H1 (cell line): ENCODE data around the gene TBC1D9B. TPM values are rescaled to one million over a fixed set of nuclear protein-coding genes. Genes with fewer than 3 reads are reported as not detected.

Experiments used
- CTCF ChIA-PET: fragments of 300-600 bp; sonication (Branson Sonifier 250); formaldehyde crosslinking; loops from one replicate; lab custom pipeline; 2021; ENCODE audit not compliant: partially characterized antibody; lab: Charles Lee
- POLR2A ChIA-PET: fragments of 300-600 bp; sonication (Branson Sonifier 250); formaldehyde crosslinking; loops from one replicate; lab custom pipeline; 2021; ENCODE audit warnings: inconsistent platforms; ENCODE audit not compliant: partially characterized antibody; lab: Charles Lee
- DNase-seq, 2 experiments: peaks; one replicate each; pipeline versions ENCODE4 v3.0.0 to v3.0.0-alpha.2; 2010 to 2022; ENCODE audit warnings: low spot score in 2 of 2, low read depth in 1 of 2, mixed read lengths in 1 of 2
- FAIRE-seq: peaks from 2 replicates; lab custom pipeline; 2011; peaks lifted over from hg19 to GRCh38; lab: Jason Lieb, UNC
- H2AFZ ChIP-seq: 2 replicates; pipeline ENCODE4 v1.8.1; 2012; ENCODE audit warnings: low read length, inconsistent platforms
- H2AK5ac ChIP-seq: 2 replicates; pipeline ENCODE4 v1.6.1; 2013; ENCODE audit warnings: low read depth, low read length
- H2BK120ac ChIP-seq: replicated peaks from 2 replicates; pipeline ENCODE3; 2013; ENCODE audit warnings: low read depth, low read length, inconsistent platforms
- H2BK12ac ChIP-seq: 2 replicates; pipeline ENCODE4 v1.6.1; 2013; ENCODE audit warnings: low read depth, low read length
- H2BK15ac ChIP-seq: 2 replicates; pipeline ENCODE4 v1.6.1; 2013; ENCODE audit warnings: low read length
- H2BK20ac ChIP-seq: 2 replicates; pipeline ENCODE4 v1.6.1; 2013; ENCODE audit warnings: low read length
- H2BK5ac ChIP-seq: 2 replicates; pipeline ENCODE4 v1.6.1; 2013; ENCODE audit warnings: low read depth, low read length
- H3K14ac ChIP-seq: 2 replicates; pipeline ENCODE4 v1.6.1; 2013; ENCODE audit warnings: inconsistent platforms; ENCODE audit not compliant: insufficient read length
- H3K18ac ChIP-seq: 2 replicates; pipeline ENCODE4 v1.6.1; 2013; ENCODE audit warnings: low read length; ENCODE audit errors: extremely low read depth
- H3K23ac ChIP-seq: 2 replicates; pipeline ENCODE4 v1.6.1; 2013; ENCODE audit warnings: inconsistent platforms; ENCODE audit not compliant: insufficient read length
- H3K23me2 ChIP-seq: 2 replicates; pipeline ENCODE4 v1.6.1; 2013; ENCODE audit warnings: low read depth, low read length
- H3K27ac ChIP-seq: 2 replicates; pipeline ENCODE4 v1.6.1; 2011; ENCODE audit warnings: low read depth, low read length, inconsistent platforms
- H3K27me3 ChIP-seq, 4 experiments: replicated peaks in 1 of 4; 1 replicate in 1 of 4; 2 replicates in 3 of 4; pipeline versions ENCODE4 v1.6.1 to v1.8.1; 2011 to 2013; ENCODE audit warnings: low read length in 3 of 4, mild to moderate bottlenecking in 3 of 4, inconsistent platforms in 2 of 4, mixed read lengths in 2 of 4, moderate library complexity in 1 of 4; ENCODE audit not compliant: control insufficient read depth in 3 of 4, insufficient read depth in 3 of 4; ENCODE audit errors: extremely low read depth in 1 of 4
- H3K36me3 ChIP-seq, 4 experiments: 2 replicates each; pipeline versions ENCODE4 v1.6.1 to v1.8.1; 2011 to 2013; ENCODE audit warnings: mild to moderate bottlenecking in 4 of 4, low read length in 3 of 4, moderate library complexity in 2 of 4, control low read depth in 1 of 4, inconsistent platforms in 1 of 4; ENCODE audit not compliant: insufficient read depth in 4 of 4, control insufficient read depth in 2 of 4
- H3K4ac ChIP-seq: replicated peaks from 2 replicates; pipeline ENCODE3; 2013; ENCODE audit warnings: low read length, low read depth, mixed read lengths, inconsistent platforms; ENCODE audit not compliant: insufficient read length
- H3K4me1 ChIP-seq, 4 experiments: replicated peaks in 1 of 4; 1 replicate in 1 of 4; 2 replicates in 3 of 4; pipeline versions ENCODE4 v1.6.1 to v1.8.1; 2011 to 2013; ENCODE audit warnings: low read length in 3 of 4, inconsistent platforms in 2 of 4, mixed read lengths in 1 of 4; ENCODE audit not compliant: insufficient read depth in 4 of 4, control insufficient read depth in 3 of 4
- H3K4me2 ChIP-seq, 2 experiments: 2 replicates each; pipeline versions ENCODE4 v1.6.1 to v1.8.1; 2011 to 2013; ENCODE audit warnings: low read depth in 2 of 2, low read length in 2 of 2, control low read depth in 1 of 2, inconsistent platforms in 1 of 2, mild to moderate bottlenecking in 1 of 2; ENCODE audit not compliant: insufficient read depth in 1 of 2
- H3K4me3 ChIP-seq, 4 experiments: fragments of 200-600, 300-600 bp in 1 of 4; sonication (generic), shearing (Covaris generic), sonication (Bioruptor Twin) in 1 of 4; 2 replicates each; pipeline versions ENCODE4 v1.5.1 to v1.8.1; 2011 to 2016; ENCODE audit warnings: low read length in 4 of 4, low read depth in 3 of 4, control low read depth in 2 of 4, inconsistent platforms in 2 of 4, mild to moderate bottlenecking in 2 of 4, mixed read lengths in 1 of 4, moderate library complexity in 1 of 4; ENCODE audit not compliant: insufficient read depth in 2 of 4; ENCODE audit errors: extremely low read depth in 1 of 4
- H3K56ac ChIP-seq: replicated peaks from 2 replicates; pipeline ENCODE3; 2013; ENCODE audit warnings: low read depth, mild to moderate bottlenecking, mixed read lengths, low read length, inconsistent platforms; ENCODE audit not compliant: insufficient read length
- H3K79me1 ChIP-seq: 2 replicates; pipeline ENCODE4 v1.6.1; 2013; ENCODE audit warnings: low read depth, low read length, control low read depth
- H3K79me2 ChIP-seq, 2 experiments: 2 replicates each; pipeline versions ENCODE4 v1.6.1 to v1.8.1; 2012 to 2013; ENCODE audit warnings: low read length in 2 of 2, mild to moderate bottlenecking in 2 of 2, inconsistent platforms in 1 of 2; ENCODE audit not compliant: insufficient read depth in 2 of 2, control insufficient read depth in 1 of 2
- H3K9ac ChIP-seq, 4 experiments: replicated peaks in 1 of 4; 1 replicate in 1 of 4; 2 replicates in 3 of 4; pipeline versions ENCODE4 v1.6.1 to v1.8.1; 2011 to 2013; ENCODE audit warnings: low read depth in 3 of 4, low read length in 3 of 4, control low read depth in 2 of 4, mild to moderate bottlenecking in 2 of 4, moderate library complexity in 2 of 4, inconsistent platforms in 1 of 4; ENCODE audit errors: extremely low read depth in 1 of 4
- H3K9me3 ChIP-seq, 2 experiments: 2 replicates each; pipeline versions ENCODE4 v1.6.1 to v1.8.1; 2012 to 2013; ENCODE audit warnings: mild to moderate bottlenecking in 2 of 2, moderate library complexity in 2 of 2, control low read depth in 1 of 2, inconsistent platforms in 1 of 2, low read depth in 1 of 2, low read length in 1 of 2, mixed read lengths in 1 of 2; ENCODE audit not compliant: insufficient read depth in 2 of 2
- H4K20me1 ChIP-seq, 2 experiments: replicated peaks in 1 of 2; 2 replicates each; pipeline versions ENCODE3 to v1.8.1; 2011 to 2013; ENCODE audit warnings: inconsistent platforms in 2 of 2, low read length in 2 of 2, mild to moderate bottlenecking in 1 of 2; ENCODE audit not compliant: insufficient read depth in 2 of 2, control insufficient read depth in 1 of 2
- H4K5ac ChIP-seq: 2 replicates; pipeline ENCODE4 v1.6.1; 2013; ENCODE audit warnings: low read length, low read depth, mixed read lengths, inconsistent platforms; ENCODE audit not compliant: insufficient read length
- H4K8ac ChIP-seq: 2 replicates; pipeline ENCODE4 v1.8.0; 2013; ENCODE audit warnings: mild to moderate bottlenecking, moderate library complexity, low read length, inconsistent platforms; ENCODE audit not compliant: insufficient read depth; ENCODE audit errors: extremely low read depth
- H4K91ac ChIP-seq: replicated peaks from 2 replicates; pipeline ENCODE3; 2013; ENCODE audit warnings: low read length, mixed read lengths, inconsistent platforms; ENCODE audit not compliant: insufficient read length
- CTCF ChIP-seq, 3 experiments: IDR thresholded peaks; 1 replicate in 2 of 3; 2 replicates in 1 of 3; pipeline versions ENCODE4 v1.5.1 to v1.6.1; 2011; ENCODE audit warnings: low read length in 3 of 3, mild to moderate bottlenecking in 3 of 3, inconsistent platforms in 2 of 3, low read depth in 1 of 3, moderate library complexity in 1 of 3; ENCODE audit not compliant: insufficient read depth in 1 of 3; ENCODE audit errors: control extremely low read depth in 1 of 3
- GABPA ChIP-seq: IDR thresholded peaks from 2 replicates; pipeline ENCODE4 v1.6.1; 2011; ENCODE audit warnings: mild to moderate bottlenecking, low read length, moderate library complexity, borderline replicate concordance; ENCODE audit not compliant: insufficient read depth
- JUND ChIP-seq: IDR thresholded peaks from 2 replicates; pipeline ENCODE4 v1.6.1; 2011; ENCODE audit warnings: mild to moderate bottlenecking, improper control_type of control experiment, low read length
- RAD21 ChIP-seq, 2 experiments: IDR thresholded peaks in 1 of 2; conservative IDR thresholded peaks in 1 of 2; 2 replicates each; pipeline ENCODE4 v1.6.1; 2011; ENCODE audit warnings: low read depth in 2 of 2, low read length in 2 of 2, improper control_type of control experiment in 1 of 2, inconsistent platforms in 1 of 2, mild to moderate bottlenecking in 1 of 2, moderate library complexity in 1 of 2
- SIN3A ChIP-seq, 2 experiments: IDR thresholded peaks in 1 of 2; conservative IDR thresholded peaks in 1 of 2; 2 replicates each; pipeline ENCODE4 v1.6.1; 2011 to 2012; ENCODE audit warnings: low read length in 2 of 2, improper control_type of control experiment in 1 of 2, low read depth in 1 of 2, mild to moderate bottlenecking in 1 of 2
- WGBS, 2 experiments: shearing (Covaris generic) in 1 of 2; methylation state at CpG; one replicate each; pipeline versions ENCODE4 v1.1.6 to v1.1.7; 2013 to 2015; ENCODE audit warnings: low lambda C conversion rate in 2 of 2, mixed read lengths in 2 of 2, inconsistent platforms in 1 of 2, low coverage in 1 of 2, missing lambda C conversion rate in 1 of 2; ENCODE audit not compliant: insufficient replicate concordance in 2 of 2, insufficient coverage in 1 of 2, insufficient read length in 1 of 2; ENCODE audit errors: extremely low coverage in 1 of 2, missing lambda C conversion rate in 1 of 2; 5-methylcytosine and 5-hydroxymethylcytosine counted together
- polyA plus RNA-seq, 7 experiments: library from polyadenylated mRNA; depleted of rRNA in 3 of 7; stranded (reverse) in 5 of 7; unstranded in 2 of 7; fragments of >200 nt in 5 of 7; fragments of 200-250 nt in 2 of 7; gene quantifications; 1 replicate in 5 of 7; 2 replicates in 1 of 7; 4 replicates in 1 of 7; pipeline versions ENCODE4 v1.2.1 to v1.2.3, GENCODE V29; 2011 to 2013; ENCODE audit warnings: missing spikeins in 2 of 7, mixed read lengths in 2 of 7
- total RNA-seq: library from RNA; stranded (reverse); fragmentation: NEBNext Ultra II Directional; extraction: Animal tissue kit (Norgen Biotek cat#: 25700); gene quantifications from 2 replicates; pipeline ENCODE4 v1.2.1, GENCODE V29; 2021

The TBC1D9B gene
- total and polyA plus RNA-seq, 2 of the 8 experiments (the other 6 are each of a cell fraction or from before 2014, with no cell fraction given) = 33.6 to 57.1 TPM

DNA sequence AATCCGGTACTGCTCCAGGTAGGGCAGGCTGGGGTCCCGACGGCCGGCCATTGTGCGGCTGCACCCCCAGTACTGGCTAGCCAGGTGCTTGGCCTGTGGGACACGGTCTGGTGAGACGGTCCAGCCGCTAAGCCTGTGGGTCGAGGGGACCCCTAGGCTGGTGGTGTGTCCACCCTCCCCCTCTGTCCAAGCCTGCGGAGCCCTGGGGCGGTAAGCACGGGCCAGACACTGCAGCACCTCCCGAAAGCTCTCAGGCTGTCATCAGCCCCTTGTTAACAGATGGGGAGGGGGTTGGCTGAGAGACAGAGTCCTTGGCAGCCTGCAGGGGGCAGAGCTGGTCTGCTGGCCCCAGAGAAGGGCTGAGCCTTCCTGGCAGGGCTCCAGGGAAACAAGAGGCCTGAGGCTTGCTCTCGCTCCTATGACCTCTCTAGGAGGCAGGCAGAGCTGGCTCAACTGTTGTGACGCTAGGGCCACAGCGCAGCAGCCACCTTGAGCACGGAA is 37.2 kb downstream of the TBC1D9B start:
- H3K23me2 ChIP-seq = no peaks in the 10 kb centered on the region
- H3K14ac ChIP-seq = no peak overlapping the region
- H3K27me3 ChIP-seq = no peaks in the 10 kb centered on the region
- H3K9me3 ChIP-seq = no peaks in the 10 kb centered on the region
- H2BK20ac ChIP-seq = no peak overlapping the region
- no peak overlapping the region for H4K5ac ChIP-seq
- H2BK12ac ChIP-seq = no peak overlapping the region
- FAIRE-seq = no peak
- no peak overlapping the region for H3K4me3 ChIP-seq
- 0 out of 2 replicates have a peak overlapping the region, but pooled peaks have one; percentile 37 for H2BK5ac ChIP-seq
- no peak overlapping the region for H3K27ac ChIP-seq
- H3K4ac ChIP-seq = no peak overlapping the region
- CTCF ChIA-PET = interaction anchor here (1.1 to 8.0 kb wide), 15 partner anchors 9 to 68 kb away, joined by 3 to 67 read pairs (median 5); partner anchors contain the start of genes MRNIP and TBC1D9B
- no peak overlapping the region for H3K4me2 ChIP-seq
- H2AFZ ChIP-seq = no peak overlapping the region
- H3K79me1 ChIP-seq = no peaks in the 10 kb centered on the region
- H2AK5ac ChIP-seq = no peak overlapping the region
- POLR2A ChIA-PET = interaction anchor here (0.9 to 2.5 kb wide), 7 partner anchors 8 to 74 kb away, joined by 3 to 11 read pairs (median 5); partner anchors contain the start of gene SQSTM1
- no peak overlapping the region for H3K56ac ChIP-seq
- no peak overlapping the region for H2BK15ac ChIP-seq
- H3K36me3 ChIP-seq = peaks cover 3 to 11% (median 5%) of the 10 kb centered on the region in 4 experiments; a peak in 5 of 8 replicates
- no peak overlapping the region for H3K9ac ChIP-seq
- H3K4me1 ChIP-seq = no peaks in the 10 kb centered on the region; a peak in 1 of 7 replicates
- peak; percentile 43 to 60 for DNase-seq
- 89% methylated on average over 17 of the region's 17 CpGs; no CpG with 5 or more reads in 1 of the 2 experiments for WGBS, 2 experiments
- H3K79me2 ChIP-seq = no peaks in the 10 kb centered on the region
- no peak overlapping the region for H3K23ac ChIP-seq
- H3K18ac ChIP-seq = no peak overlapping the region
- H4K20me1 ChIP-seq = peaks cover 0 to 4% of the 10 kb centered on the region in 2 experiments
- no peak overlapping the region for H4K91ac ChIP-seq
- no peak overlapping the region for H2BK120ac ChIP-seq
- TF ChIP-seq CTCF (IDR thresholded peaks at IDR 0.05; ENCODE audit: control extremely low read depth in 1 of 3, insufficient read depth in 1 of 3, low read depth in 1 of 3, low read length in 3 of 3) (peak in 2 of 3 experiments; percentile 62 to 80; a peak in 3 of 4 replicates), RAD21 (IDR thresholded peaks at IDR 0.05 in 1 of 2, conservative IDR thresholded peaks at IDR 0.05 in 1 of 2; ENCODE audit: low read depth in 2 of 2, low read length in 2 of 2) (peak; percentile 62 to 71), GABPA (peak; percentile 11; the same call in 1 of the 2 replicates), JUND (no peak), SIN3A (conservative IDR thresholded peaks at IDR 0.05 in 1 of 2, IDR thresholded peaks at IDR 0.05 in 1 of 2; ENCODE audit: low read depth in 1 of 2, low read length in 2 of 2) (0 out of 4 replicates have a peak, but pooled peaks of 1 of the 2 experiments have one; percentile 29)
- H4K8ac ChIP-seq = no peak overlapping the region
